ENCODE results near the gene MCOLN1. TPM values are rescaled to one million over a fixed set of nuclear protein-coding genes. Genes with fewer than 3 reads are reported as not detected.

The MCOLN1 gene
- total and polyA plus RNA-seq, 2 experiments from 2014 or later, result 7.2 to 16.1 TPM

- H3K9me2 ChIP-seq (ENCODE audit: insufficient read depth), result no peaks in the 10 kb centered on the region
- no peaks in the 10 kb centered on the region; the same call in 1 of the 2 replicates for H3K36me3 ChIP-seq (ENCODE audit: insufficient read depth)
- H3K4me2 ChIP-seq, result no peak overlapping the region
- no peaks in the 10 kb centered on the region for H3K27me3 ChIP-seq (ENCODE audit: insufficient read depth)
- Mint-ChIP-seq H3K27ac (no peak overlapping the region), H3K27me3 (ENCODE audit: insufficient read depth, low read depth, poor library complexity) (peaks cover 11% of the 10 kb centered on the region), H3K9me3 (no peaks in the 10 kb centered on the region), H3K4me1 (no peaks in the 10 kb centered on the region), H3K36me3 (ENCODE audit: low read depth) (peaks cover 14% of the 10 kb centered on the region), H3K4me3 (no peak overlapping the region; the same call in 2 of the 3 replicates)
- no peaks in the 10 kb centered on the region for H3K4me1 ChIP-seq (ENCODE audit: insufficient read depth)
- H3F3A ChIP-seq (replicated peaks; ENCODE audit: low read depth), result no peaks in the 10 kb centered on the region
- DNase-seq (ENCODE audit: low spot score), result no peak
- no peak overlapping the region for H3K27ac ChIP-seq (ENCODE audit: low read depth)
- H2AFZ ChIP-seq, result no peak overlapping the region
- H3K4me3 ChIP-seq, result no peak overlapping the region
- no peaks in the 10 kb centered on the region for H3K79me2 ChIP-seq (replicated peaks; ENCODE audit: insufficient read depth)
- H4K20me1 ChIP-seq (replicated peaks; ENCODE audit: insufficient read depth), result no peaks in the 10 kb centered on the region
- ATAC-seq, result no peak
- TF ChIP-seq, protein P1, sequence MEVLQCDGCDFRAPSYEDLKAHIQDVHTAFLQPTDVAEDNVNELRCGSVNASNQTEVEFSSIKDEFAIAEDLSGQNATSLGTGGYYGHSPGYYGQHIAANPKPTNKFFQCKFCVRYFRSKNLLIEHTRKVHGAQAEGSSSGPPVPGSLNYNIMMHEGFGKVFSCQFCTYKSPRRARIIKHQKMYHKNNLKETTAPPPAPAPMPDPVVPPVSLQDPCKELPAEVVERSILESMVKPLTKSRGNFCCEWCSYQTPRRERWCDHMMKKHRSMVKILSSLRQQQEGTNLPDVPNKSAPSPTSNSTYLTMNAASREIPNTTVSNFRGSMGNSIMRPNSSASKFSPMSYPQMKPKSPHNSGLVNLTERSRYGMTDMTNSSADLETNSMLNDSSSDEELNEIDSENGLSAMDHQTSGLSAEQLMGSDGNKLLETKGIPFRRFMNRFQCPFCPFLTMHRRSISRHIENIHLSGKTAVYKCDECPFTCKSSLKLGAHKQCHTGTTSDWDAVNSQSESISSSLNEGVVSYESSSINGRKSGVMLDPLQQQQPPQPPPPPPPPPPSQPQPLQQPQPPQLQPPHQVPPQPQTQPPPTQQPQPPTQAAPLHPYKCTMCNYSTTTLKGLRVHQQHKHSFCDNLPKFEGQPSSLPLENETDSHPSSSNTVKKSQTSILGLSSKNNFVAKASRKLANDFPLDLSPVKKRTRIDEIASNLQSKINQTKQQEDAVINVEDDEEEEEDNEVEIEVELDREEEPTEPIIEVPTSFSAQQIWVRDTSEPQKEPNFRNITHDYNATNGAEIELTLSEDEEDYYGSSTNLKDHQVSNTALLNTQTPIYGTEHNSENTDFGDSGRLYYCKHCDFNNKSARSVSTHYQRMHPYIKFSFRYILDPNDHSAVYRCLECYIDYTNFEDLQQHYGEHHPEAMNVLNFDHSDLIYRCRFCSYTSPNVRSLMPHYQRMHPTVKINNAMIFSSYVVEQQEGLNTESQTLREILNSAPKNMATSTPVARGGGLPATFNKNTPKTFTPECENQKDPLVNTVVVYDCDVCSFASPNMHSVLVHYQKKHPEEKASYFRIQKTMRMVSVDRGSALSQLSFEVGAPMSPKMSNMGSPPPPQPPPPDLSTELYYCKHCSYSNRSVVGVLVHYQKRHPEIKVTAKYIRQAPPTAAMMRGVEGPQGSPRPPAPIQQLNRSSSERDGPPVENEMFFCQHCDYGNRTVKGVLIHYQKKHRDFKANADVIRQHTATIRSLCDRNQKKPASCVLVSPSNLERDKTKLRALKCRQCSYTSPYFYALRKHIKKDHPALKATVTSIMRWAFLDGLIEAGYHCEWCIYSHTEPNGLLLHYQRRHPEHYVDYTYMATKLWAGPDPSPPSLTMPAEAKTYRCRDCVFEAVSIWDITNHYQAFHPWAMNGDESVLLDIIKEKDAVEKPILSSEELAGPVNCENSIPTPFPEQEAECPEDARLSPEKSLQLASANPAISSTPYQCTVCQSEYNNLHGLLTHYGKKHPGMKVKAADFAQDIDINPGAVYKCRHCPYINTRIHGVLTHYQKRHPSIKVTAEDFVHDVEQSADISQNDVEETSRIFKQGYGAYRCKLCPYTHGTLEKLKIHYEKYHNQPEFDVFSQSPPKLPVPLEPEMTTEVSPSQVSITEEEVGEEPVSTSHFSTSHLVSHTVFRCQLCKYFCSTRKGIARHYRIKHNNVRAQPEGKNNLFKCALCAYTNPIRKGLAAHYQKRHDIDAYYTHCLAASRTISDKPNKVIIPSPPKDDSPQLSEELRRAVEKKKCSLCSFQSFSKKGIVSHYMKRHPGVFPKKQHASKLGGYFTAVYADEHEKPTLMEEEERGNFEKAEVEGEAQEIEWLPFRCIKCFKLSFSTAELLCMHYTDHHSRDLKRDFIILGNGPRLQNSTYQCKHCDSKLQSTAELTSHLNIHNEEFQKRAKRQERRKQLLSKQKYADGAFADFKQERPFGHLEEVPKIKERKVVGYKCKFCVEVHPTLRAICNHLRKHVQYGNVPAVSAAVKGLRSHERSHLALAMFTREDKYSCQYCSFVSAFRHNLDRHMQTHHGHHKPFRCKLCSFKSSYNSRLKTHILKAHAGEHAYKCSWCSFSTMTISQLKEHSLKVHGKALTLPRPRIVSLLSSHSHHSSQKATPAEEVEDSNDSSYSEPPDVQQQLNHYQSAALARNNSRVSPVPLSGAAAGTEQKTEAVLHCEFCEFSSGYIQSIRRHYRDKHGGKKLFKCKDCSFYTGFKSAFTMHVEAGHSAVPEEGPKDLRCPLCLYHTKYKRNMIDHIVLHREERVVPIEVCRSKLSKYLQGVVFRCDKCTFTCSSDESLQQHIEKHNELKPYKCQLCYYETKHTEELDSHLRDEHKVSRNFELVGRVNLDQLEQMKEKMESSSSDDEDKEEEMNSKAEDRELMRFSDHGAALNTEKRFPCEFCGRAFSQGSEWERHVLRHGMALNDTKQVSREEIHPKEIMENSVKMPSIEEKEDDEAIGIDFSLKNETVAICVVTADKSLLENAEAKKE (CRISPR knock-in tag; IDR thresholded peaks at IDR 0.05), result no peak
- no peak for TF ChIP-seq ZNF331 (CRISPR knock-in tag; IDR thresholded peaks at IDR 0.05; ENCODE audit: low read depth)
These were observed 19.5 kb downstream of the MCOLN1 start for GRCh38 chr19:7541828-7542443.

DNA sequence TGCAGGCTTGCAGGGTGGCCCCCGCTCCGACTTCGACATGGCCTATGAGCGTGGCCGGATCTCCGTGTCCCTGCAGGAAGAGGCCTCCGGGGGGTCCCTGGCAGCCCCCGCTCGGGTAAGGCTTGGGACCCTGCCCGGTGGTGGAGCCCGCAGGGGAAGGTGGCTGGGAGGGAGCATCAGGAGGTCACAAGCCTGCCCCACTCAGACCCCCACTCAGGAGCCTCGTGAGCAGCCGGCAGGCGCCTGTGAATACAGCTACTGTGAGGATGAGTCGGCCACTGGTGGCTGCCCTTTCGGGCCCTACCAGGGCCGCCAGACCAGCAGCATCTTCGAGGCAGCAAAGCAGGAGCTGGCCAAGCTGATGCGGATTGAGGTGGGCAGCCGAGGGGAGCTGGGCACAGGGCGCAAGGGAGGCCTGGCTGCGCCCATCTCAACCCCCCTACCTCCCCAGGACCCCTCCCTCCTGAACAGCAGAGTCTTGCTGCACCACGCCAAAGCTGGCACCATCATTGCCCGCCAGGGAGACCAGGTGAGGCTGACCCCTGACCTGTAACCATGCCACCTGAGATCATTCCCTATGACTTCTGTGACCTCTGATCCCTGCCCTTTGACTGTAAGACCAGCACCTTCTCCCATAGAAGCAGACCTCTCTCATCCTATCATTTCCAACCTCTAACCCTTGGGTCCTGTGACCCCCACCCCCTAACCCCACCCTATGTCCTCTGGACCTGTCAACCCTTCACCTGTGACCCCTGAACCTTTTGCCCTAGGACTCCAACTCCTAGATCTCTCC, 20.3 kb downstream of the MCOLN1 start:
- Mint-ChIP-seq H3K27ac (no peak overlapping the region), H3K9me3 (no peaks in the 10 kb centered on the region)
- no peak for TF ChIP-seq EZH2phosphoT487 (IDR thresholded peaks at IDR 0.05; ENCODE audit: unreplicated experiment)
- TF ChIP-seq JUNB (IDR thresholded peaks at IDR 0.05; ENCODE audit: unreplicated experiment), result no peak
- TF ChIP-seq ZNF331 (CRISPR knock-in tag; IDR thresholded peaks at IDR 0.05; ENCODE audit: low read depth), result no peak
- no peak for TF ChIP-seq CREB1 (CRISPR knock-in tag; IDR thresholded peaks at IDR 0.05; ENCODE audit: low read depth)
- TF ChIP-seq POLR2AphosphoS5 (IDR thresholded peaks at IDR 0.05; ENCODE audit: low read depth), result no peak
- no peak for TF ChIP-seq CTCF (conservative IDR thresholded peaks at IDR 0.05; ENCODE audit: low read depth in 2 of 2)
- no peak for TF ChIP-seq ZNF114 (CRISPR knock-in tag; IDR thresholded peaks at IDR 0.05)
- TF ChIP-seq NANOG (IDR thresholded peaks at IDR 0.05; ENCODE audit: borderline replicate concordance), result no peak

More for the DNA sequence above, 20.3 kb downstream of the MCOLN1 start:
- H3K27me3 Mint-ChIP-seq (ENCODE audit: insufficient read depth, low read depth, poor library complexity), result peaks cover 10% of the 10 kb centered on the region
- Histone ChIP-seq H3K79me2 (replicated peaks; ENCODE audit: insufficient read depth) (no peaks in the 10 kb centered on the region), H4K20me1 (replicated peaks; ENCODE audit: insufficient read depth) (no peaks in the 10 kb centered on the region), H3K4me3 (no peak overlapping the region), H3K27ac (ENCODE audit: low read depth) (no peak overlapping the region), H2AFZ (no peak overlapping the region), H3K4me2 (no peak overlapping the region), H3F3A (replicated peaks; ENCODE audit: low read depth) (no peaks in the 10 kb centered on the region), H3K9me2 (ENCODE audit: insufficient read depth) (no peaks in the 10 kb centered on the region), H3K27me3 (ENCODE audit: insufficient read depth) (no peaks in the 10 kb centered on the region), H3K4me1 (ENCODE audit: insufficient read depth) (no peaks in the 10 kb centered on the region), H3K36me3 (ENCODE audit: insufficient read depth) (no peaks in the 10 kb centered on the region; the same call in 1 of the 2 replicates)
- no peak for DNase-seq (ENCODE audit: low spot score)
- H3K36me3 Mint-ChIP-seq (ENCODE audit: low read depth), result peaks cover 12% of the 10 kb centered on the region
- no peak for ATAC-seq
- H3K4me1 Mint-ChIP-seq, result no peaks in the 10 kb centered on the region
- H3K4me3 Mint-ChIP-seq, result no peak overlapping the region

Measured in GM23338 (cell line).